ENCODE measurements around the gene PSRC1. TPM values are rescaled to one million over a fixed set of nuclear protein-coding genes. Genes with fewer than 3 reads are reported as not detected.

The PSRC1 gene
- polyA plus RNA-seq, 1 experiment, result 18.5 TPM

GRCh38 chr1:109239409-109240068, 43.4 kb downstream of the PSRC1 start:
- Histone ChIP-seq H3K9me3 (ENCODE audit: control insufficient read depth, insufficient read depth, low read length) (no peaks in the 10 kb centered on the region), H3K27me3 (ENCODE audit: control insufficient read depth, insufficient read depth, low read length) (no peaks in the 10 kb centered on the region), H3K27ac (ENCODE audit: low read depth, low read length) (peak overlapping the region; percentile 73), H3K4me3 (ENCODE audit: low read depth, low read length) (no peak overlapping the region)
- CTCF ChIA-PET, result interaction anchor here (0.6 to 2.2 kb wide), 13 partner anchors 8 to 176 kb away, joined by 3 to 7 read pairs (median 3); partner anchors contain the start of genes CELSR2 and SORT1
- POLR2A ChIA-PET, result interaction anchor here (0.8 to 1.5 kb wide), 4 partner anchors 12 to 187 kb away, joined by 3 to 4 read pairs (median 4); partner anchors contain the start of gene PSMA5
- TF ChIP-seq CTCF (IDR thresholded peaks at IDR 0.05; ENCODE audit: low read depth, low read length), result peak; percentile 66
- no peak for DNase-seq (ENCODE audit: low read depth, low spot score)

GRCh38 chr1:109239047-109239408, 43.9 kb downstream of the PSRC1 start:
- no peak for DNase-seq (ENCODE audit: low read depth, low spot score)
- no peak overlapping the region for H3K4me3 ChIP-seq (ENCODE audit: low read depth, low read length)
- POLR2A ChIA-PET, result interaction anchor here (0.8 to 1.5 kb wide), 3 partner anchors 12 to 187 kb away, joined by 3 to 4 read pairs (median 3); partner anchors contain the start of gene PSMA5
- no peaks in the 10 kb centered on the region for H3K9me3 ChIP-seq (ENCODE audit: control insufficient read depth, insufficient read depth, low read length)
- H3K27ac ChIP-seq (ENCODE audit: low read depth, low read length), result no peak overlapping the region
- no peak for TF ChIP-seq CTCF (IDR thresholded peaks at IDR 0.05; ENCODE audit: low read depth, low read length)
- no peaks in the 10 kb centered on the region for H3K27me3 ChIP-seq (ENCODE audit: control insufficient read depth, insufficient read depth, low read length)
- CTCF ChIA-PET, result interaction anchor here (0.9 to 2.2 kb wide), 10 partner anchors 8 to 176 kb away, joined by 3 to 7 read pairs (median 4); partner anchors contain the start of genes CELSR2 and SORT1

- POLR2A ChIA-PET, result no interaction called here
These were observed 44.6 kb downstream of the PSRC1 start for GRCh38 chr1:109238382-109238781.

GRCh38 chr1:109237512-109237911, 45.4 kb downstream of the PSRC1 start:
- ChIA-PET POLR2A (no interaction called here), CTCF (no interaction called here)
- H3K27ac ChIP-seq (ENCODE audit: low read depth, low read length), result peak overlapping the region; percentile 2
- H3K27me3 ChIP-seq (ENCODE audit: control insufficient read depth, insufficient read depth, low read length), result no peaks in the 10 kb centered on the region
- no peak for DNase-seq (ENCODE audit: low read depth, low spot score)
- no peak for TF ChIP-seq CTCF (IDR thresholded peaks at IDR 0.05; ENCODE audit: low read depth, low read length)
- no peaks in the 10 kb centered on the region for H3K9me3 ChIP-seq (ENCODE audit: control insufficient read depth, insufficient read depth, low read length)
- no peak overlapping the region for H3K4me3 ChIP-seq (ENCODE audit: low read depth, low read length)

More at GRCh38 chr1:109238382-109238781, 44.6 kb downstream of the PSRC1 start:
- no peak overlapping the region for H3K27ac ChIP-seq (ENCODE audit: low read depth, low read length)
- H3K4me3 ChIP-seq (ENCODE audit: low read depth, low read length), result no peak overlapping the region
- no peak for DNase-seq (ENCODE audit: low read depth, low spot score)
- H3K27me3 ChIP-seq (ENCODE audit: control insufficient read depth, insufficient read depth, low read length), result no peaks in the 10 kb centered on the region
- no peak for TF ChIP-seq CTCF (IDR thresholded peaks at IDR 0.05; ENCODE audit: low read depth, low read length)
- CTCF ChIA-PET, result interaction anchor here (0.8 to 2.2 kb wide), 6 partner anchors 10 to 294 kb away, joined by 3 to 7 read pairs (median 4); partner anchors contain the start of genes CELSR2 and SORT1
- H3K9me3 ChIP-seq (ENCODE audit: control insufficient read depth, insufficient read depth, low read length), result no peaks in the 10 kb centered on the region

- DNase-seq (ENCODE audit: low read depth, low spot score), result no peak
- H3K27me3 ChIP-seq (ENCODE audit: control insufficient read depth, insufficient read depth, low read length), result no peaks in the 10 kb centered on the region
- no peaks in the 10 kb centered on the region for H3K9me3 ChIP-seq (ENCODE audit: control insufficient read depth, insufficient read depth, low read length)
- ChIA-PET CTCF (no interaction called here), POLR2A (no interaction called here)
- H3K27ac ChIP-seq (ENCODE audit: low read depth, low read length), result no peak overlapping the region
- TF ChIP-seq CTCF (IDR thresholded peaks at IDR 0.05; ENCODE audit: low read depth, low read length), result no peak
- H3K4me3 ChIP-seq (ENCODE audit: low read depth, low read length), result no peak overlapping the region
These were observed 47.8 kb downstream of the PSRC1 start for GRCh38 chr1:109235137-109235536.

All from AG04450 (cell line).